ENCODE results near the gene MVB12A.

The MVB12A gene

DNA sequence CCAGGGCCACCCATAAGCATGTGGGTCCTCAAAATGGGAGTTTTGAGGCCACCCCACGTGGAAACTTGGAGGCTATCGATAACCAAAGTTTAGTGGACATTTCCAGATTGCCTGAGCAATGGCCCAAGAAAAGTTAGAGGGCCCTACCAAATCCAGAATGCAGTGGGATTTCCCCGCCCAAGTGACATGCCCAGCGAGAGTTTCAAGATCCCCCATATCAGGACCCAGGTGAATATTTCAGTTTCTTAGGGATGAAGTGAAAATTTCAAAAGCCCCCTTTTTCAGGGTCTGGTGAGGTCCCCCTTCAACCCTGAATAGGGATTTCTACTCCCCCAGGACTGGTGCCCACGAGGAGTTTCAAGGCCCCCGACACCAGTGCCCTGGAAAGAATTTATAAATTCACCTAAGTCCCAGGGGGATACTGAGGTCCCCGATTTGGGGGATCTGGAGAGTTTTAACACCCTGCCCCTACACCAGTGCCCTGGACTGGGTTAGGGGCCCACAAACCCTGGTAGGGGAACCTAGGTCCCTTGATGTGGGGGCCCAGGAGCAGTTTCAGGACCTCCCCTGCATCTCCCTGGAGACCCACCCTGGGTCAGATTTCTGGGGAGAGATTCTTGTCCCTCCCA, 15.1 kb upstream of the MVB12A start:
- no peak for DNase-seq (ENCODE audit: low read depth in 2 of 2)

DNA sequence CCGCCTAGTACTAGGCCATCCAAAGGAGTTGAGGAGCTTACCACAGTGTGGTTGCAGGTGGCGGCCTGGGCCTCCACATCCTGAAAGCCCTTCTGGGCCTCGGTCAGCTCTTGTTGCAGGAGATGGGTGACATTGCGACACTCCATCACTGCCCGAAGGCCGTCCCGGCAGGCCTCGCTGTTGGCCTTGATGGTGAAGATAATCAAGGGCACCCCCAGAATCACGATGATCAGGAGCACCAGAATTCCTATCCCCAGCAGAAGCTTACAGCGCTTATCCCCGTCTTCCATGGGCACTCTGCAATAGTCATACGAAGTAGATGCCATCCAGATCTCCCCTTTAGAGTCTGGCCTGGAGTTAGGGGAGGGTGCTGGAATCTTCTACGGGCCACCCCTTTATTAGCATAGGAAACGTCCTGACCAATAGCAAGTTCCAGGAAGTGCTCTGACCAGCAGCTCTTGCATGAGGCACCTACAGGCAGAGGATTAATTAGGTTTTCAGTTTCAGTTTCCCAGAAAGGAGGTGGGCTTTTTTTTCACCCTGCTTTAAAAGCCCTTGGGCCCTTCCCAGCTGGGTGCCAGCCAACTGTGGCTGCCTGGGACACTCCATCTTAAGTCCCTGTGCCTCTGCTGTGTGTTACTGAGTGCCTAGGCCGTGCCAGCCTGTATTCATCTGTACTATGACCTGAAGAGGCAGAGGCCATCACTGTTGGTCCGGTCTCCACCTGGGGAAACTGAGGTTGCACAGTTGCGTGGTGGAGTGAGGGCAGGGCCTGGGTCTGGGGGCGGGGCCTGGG, 14.4 kb upstream of the MVB12A start, which contains the start of gene BST2:
TSS of gene BST2 (minus strand) at position 381 of the 796 bp plus-strand sequence. CDS start at position 326, 55 bp downstream.
- no peak for DNase-seq (ENCODE audit: low read depth in 2 of 2)

DNA sequence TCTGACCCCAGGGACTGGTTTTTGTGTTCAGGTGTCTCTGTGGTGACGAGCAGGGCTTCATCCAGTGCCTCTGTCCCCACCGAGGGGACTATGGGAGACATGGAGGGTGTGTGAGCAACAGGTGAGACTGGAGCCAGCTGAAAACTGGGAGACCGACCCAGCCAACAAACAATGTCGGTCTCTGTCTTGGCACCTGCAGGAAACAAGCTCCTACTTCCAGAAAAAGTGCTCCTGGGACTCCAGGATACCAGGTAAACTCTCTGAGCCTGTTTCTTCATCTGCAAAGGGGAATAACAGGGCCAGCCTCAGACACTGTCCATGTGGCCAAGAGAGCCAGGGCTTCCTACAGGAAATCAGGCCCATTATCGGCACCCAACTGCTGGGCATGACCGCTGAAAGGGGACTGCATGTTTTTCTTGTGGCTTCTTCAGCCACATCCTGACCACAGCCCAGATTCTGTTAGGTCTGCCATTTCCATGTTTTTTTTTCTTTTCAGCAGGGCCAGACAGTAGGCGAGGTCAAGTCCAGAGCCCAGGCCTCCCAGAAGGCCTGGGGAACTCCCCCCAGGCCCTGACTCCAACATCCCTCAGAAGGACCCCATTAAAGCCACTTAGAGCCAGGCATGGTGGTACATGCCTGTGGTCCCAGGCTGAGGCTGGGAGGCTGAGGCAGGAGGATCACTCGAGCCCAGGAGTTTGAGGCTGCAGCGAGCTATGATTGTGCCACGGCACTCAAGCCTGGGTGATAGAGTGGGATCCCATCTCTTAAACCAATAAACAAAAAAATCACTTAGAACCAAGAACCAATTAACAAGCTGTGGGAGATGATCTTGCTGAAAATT, 13.6 kb upstream of the MVB12A start:
- DNase-seq (ENCODE audit: low read depth in 2 of 2) = peak in 1 of 2 donors; percentile 50

DNA sequence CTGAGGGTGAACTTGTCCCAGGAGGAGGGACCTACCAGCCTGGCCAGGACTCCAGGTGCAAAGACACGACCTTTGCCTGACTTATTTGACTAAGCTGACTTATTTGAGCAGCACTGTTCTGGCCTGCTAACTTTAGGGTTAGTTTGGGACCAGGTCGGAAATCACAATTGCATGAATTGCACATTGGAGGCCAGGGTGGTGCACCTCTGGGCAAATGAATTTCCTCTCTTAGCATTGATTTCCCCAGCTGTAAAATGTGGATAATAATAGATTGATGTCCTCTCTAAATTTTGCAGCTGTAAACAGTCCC, 13.0 kb upstream of the MVB12A start:
- DNase-seq (ENCODE audit: low read depth in 2 of 2) = no peak

DNA sequence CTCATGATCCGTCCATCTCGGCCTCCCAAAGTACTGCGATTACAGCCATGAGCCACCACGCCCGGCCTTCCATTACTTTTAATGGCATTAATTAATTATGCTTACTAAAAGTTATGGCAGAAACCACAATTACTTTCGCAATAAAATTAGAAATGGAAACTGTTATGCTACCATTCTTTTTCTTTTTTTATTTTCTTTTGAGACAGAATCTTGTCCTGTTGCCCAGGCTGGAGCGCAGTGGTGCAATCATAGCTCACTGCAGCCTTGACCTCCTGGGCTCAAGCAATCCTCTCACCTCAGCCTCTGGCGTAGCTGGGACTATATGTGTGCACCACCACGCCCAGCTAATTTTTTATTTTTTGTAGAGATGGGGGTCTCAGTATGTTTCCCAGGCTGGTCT, 9.9 kb upstream of the MVB12A start:
- no peak for DNase-seq (ENCODE audit: low read depth in 2 of 2)

DNA sequence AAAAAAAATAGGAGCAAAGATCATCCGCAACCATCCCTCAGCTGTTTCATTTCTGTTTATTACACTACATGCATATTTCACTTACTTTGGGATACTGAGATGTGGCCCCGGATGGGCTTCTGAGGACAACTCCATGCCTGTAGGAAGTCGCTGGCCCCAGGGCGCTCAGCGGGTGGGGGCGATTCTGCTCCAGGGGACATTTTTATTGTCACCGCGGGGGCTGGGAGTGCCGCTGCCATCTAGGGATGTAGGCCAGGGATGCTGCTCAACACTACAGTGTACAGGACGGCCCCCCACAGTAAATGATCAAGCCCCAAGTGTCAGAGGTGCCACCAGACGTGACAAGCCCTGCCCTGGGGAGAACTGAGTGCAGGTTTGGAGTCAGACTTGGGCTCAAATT, 8.0 kb upstream of the MVB12A start:
- DNase-seq (ENCODE audit: low read depth in 2 of 2) = no peak

DNA sequence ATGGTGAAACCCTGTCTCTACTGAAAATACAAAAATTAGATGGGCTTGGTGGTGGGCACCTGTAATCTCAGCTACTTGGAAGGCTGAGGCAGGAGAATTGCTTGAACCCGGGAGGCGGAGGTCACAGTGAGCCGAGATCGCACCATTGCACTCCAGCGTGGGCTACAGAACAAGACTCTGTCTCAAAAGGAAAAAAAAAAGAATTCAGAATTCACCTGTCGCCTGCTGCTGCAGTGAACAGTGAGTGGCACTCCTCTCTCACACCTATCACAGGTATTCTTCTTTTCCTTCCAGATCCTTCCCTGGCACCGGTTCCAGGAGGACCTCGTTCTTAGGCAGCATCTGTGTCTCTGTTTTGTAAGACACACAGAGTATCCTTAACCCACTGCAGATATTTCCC, 5.8 kb upstream of the MVB12A start:
- DNase-seq (ENCODE audit: low read depth in 2 of 2) = no peak

DNA sequence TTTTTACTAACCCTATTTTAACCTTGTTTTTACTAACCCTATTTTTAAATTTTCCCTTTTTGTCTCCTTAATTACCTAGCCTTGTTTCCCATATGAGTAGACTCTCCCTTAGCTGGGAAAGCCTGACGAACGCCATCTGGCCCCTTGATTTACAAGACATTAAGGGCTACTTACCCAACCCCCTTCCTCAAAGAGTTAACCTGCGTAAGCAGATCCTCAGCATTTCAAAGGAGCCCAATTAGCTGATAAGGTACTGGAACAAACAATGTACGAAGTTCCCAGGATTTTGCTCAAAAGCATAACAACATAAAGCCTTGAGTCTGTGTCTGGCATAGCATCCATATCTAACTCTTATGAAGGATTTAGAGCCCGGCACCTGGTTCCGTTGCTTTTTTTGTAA, 4.7 kb upstream of the MVB12A start:
- DNase-seq (ENCODE audit: low read depth in 2 of 2) = no peak

DNA sequence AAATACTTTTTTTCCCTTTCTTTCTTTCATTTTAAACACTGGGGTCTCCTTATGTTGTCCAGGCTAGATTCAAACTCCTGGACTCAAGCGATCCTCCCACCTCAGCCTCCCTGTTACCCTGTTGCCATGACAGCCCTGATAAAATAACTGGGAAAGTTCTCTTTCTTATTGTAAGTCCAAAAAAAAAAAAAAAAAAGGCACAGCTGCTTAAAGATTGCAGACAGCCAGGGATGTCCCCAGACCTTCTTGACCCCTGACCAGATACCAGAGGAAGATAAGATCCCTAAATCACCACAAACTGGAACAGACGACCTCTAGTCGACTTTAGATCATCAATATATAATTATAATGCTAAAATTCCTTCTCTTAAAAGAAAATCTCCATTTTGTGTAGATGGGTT, 1.1 kb upstream of the MVB12A start:
- DNase-seq (ENCODE audit: low read depth in 2 of 2) = no peak

DNA sequence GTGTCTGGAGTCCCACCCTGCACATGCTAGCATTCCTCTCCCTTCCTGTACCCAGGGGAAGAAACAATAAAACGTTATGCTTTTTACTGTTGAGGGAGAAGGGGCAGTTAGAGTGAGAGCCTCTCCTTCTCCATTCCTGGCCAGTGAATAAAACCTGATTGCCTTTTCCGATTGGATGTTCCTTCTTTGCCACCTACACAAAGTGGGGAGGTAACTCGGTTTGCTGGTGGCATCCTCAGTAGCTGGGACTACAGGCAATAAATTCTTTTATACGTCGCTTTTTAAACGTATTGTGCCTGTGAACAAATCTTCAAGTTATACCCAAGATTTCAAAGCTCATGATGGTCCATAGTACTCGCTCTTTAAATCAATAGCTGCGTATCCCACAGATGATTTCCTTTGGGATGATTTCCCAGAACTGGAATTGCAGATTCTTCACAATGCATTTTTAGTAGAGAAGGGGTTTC, 660 bp upstream of the MVB12A start:
- no peak for DNase-seq (ENCODE audit: low read depth in 2 of 2)

DNA sequence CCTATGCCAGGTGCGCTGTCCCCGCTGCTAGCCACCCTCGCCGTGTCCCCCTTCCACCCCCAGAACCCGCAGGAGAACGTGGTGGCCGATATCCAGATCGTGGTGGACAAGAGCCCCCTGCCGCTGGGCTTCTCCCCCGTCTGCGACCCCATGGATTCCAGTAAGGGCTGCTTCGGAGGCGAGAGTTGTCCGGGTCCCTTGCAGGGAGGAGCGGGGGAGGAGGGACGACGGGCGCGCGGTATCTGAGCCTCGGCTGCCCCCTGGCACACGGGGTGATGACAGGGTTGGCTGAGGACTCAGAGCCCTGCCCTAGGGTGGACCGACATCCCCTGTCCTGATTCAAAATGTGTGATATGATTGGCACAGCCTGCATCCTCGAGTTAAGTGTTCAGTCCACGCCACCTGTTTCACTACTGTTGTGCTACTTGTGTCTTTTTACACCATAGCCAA, 653 bp downstream of the MVB12A start:
- no peak for DNase-seq (ENCODE audit: low read depth in 2 of 2)

DNA sequence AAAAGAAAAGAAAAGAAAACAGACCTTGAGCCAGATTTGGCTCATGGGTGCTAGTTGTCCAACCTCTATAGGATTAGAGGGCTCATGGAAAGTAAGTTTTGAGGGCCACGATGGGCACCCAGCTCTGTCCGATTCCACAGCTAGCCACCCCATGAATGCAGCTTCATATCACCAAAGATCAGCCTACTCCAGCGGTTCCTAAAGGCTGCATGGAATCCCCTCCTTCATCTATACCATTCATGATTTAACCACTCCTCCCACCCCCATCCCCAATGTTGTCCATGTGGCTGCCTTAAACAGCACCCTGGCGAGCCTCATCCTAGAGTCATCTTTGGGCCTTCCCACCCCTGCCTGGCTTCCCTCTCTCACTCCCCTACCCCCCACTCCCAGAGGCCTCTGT, 2.1 kb downstream of the MVB12A start:
- no peak for DNase-seq (ENCODE audit: low read depth in 2 of 2)

DNA sequence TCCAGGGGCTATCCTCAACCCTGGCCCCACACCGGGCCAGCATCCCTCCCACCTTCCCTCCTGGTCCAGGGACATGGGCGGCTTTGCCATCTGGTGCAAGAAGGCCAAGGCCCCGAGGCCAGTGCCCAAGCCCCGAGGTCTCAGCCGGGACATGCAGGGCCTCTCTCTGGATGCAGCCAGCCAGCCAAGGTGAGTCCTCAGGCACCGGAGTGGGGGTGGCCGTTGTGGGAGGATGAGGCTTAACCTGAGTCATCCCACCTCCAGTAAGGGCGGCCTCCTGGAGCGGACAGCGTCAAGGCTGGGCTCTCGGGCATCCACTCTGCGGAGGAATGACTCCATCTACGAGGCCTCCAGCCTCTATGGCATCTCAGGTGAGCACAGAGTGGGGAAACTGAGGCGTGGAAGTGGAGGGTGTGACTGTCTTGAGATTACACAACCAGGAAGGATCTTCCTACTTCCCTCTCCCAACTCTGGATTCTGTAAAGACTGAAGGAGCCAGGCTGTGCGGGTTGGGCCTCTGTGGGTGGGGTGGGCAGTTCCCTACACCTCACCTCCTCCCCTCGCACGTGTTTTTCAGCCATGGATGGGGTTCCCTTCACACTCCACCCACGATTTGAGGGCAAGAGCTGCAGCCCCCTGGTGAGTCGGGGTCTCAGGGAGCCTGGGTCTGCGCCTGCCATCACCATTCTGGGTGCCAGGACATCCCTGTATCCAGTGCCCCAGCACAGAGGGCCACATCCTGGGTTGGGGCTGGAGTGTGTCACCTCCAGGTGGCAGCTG, 3.8 kb downstream of the MVB12A start:
- DNase-seq (ENCODE audit: low read depth in 2 of 2) = no peak

DNA sequence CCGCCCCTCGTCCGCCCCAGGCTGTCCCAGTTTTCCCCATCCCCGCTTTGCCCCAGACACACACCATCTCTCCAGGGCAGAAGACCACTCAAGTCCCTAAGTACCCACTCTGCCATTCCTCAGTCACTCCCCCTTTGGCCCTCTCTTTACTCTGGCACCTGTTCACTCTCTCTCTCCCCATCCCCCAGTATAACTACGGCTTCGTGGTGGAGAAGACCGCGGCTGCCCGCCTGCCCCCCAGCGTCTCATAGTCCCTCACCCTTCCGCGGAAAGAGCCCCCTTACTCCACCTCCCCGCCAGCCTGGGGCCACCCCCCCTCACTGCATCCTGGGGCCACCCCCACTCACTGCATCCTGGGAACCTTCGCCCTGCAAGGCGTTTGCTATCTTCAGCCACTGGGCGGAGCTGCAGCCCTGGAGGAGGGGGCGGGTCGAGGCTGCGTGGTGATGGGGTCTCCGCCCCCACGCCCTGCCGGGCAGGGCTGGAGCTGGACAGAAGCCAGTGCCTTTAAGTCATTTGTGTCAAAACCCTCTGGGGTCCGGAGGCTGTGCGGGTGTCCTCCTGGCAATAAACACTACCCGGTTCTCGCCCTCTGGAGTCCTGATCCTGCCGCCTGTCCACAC, 5.0 kb downstream of the MVB12A start:
- no peak for DNase-seq (ENCODE audit: low read depth in 2 of 2)

DNA sequence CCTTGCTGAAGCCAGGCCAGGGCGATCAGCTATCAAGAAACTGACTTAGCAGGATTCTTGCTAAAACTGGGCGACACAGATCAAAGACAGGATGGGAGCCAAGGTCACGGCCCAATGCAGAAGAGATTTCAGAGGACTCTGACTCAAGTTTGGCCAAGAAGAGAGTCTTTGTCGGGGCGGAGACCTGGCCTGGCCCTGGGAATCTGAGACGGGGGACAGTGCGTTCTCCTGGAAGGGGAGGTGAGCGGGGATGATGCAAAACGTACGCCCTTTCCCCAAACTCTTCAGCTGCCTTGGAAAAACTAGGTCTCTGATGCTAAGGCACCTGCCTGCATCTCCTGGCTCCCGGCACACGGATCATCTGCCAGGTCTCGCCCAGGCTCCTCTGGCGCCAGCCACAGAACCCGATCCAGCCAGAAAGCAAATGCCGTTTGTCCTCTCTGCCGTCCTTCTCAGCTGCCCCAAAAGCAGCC, 9.8 kb downstream of the MVB12A start:
- no peak for DNase-seq (ENCODE audit: low read depth in 2 of 2)

DNA sequence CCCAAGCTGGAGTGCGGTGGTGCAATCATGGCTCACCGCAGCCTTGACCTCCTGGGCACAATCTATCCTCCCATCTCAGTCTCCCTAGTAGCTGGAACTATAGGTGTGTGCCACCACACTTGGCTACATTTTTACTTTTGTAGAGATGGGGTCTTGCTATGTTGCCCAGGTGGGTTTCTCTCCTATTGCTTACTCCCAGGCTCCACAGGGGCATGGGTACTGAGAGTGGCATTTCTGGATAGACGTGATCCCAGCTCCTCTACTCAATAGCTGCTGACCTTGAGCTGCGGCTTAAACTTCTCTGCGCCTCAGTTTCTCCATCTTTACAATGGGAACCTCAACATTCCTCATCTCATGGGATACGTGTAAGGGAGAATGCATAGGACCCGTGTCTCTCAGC, 11.6 kb downstream of the MVB12A start:
- DNase-seq (ENCODE audit: low read depth in 2 of 2) = no peak

DNA sequence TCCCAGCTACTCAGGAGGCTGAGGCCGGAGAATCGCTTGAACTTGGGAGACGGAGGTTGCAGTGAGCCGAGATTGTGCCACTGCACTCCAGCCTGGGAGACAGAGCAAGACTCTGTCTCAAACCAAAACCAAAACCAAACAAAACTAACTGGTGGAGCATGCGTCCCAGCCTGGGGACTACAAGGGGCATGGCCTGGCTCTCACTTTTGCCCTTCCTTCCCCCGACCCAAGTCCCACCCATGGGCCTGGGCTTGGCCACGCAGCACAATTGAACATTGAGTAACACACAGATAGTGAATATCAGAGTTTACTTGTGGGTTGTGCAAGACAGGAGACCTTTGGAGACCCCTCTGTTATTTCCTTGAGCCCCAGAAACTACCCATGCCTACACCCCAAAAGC, 15.4 kb downstream of the MVB12A start:
- DNase-seq (ENCODE audit: low read depth in 2 of 2) = no peak

DNA sequence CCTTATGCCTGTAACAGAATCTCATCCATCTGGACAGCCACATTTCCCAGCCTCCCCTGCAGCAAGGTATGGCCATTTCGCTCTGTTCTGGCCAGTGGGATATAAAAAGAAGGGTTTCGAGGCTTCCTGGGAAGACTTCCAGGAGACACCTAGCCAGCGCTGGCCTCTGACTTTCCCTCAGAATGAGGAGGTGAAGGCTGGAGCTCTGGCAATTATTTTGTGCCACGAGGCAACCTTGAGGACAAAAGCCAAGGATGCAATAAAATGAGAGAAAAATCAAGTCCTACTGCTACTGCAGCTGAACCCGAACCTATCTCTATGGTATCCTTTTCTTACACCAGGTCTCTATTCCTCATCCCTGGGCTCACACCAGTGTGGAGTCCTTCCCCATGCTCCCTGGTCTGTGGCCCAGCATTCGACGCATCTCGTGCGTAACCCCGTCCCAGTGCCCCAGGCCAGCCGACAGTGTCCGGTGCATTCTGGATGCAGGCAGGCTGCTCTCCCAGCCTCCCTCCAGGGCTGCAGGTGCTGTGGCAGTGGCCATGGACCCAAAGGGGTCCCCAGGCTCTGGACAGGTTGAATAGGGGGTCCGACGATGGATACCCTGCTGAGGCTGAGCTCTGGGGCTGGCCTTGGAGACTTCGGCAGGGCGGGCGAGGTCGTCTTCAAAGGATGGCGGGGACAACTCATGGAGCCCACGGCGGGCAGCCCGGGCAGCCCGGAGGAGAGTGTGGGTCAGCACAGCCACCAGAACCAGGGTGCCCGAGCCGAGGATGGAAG, 16.4 kb downstream of the MVB12A start:
- no peak for DNase-seq (ENCODE audit: low read depth in 2 of 2)

DNA sequence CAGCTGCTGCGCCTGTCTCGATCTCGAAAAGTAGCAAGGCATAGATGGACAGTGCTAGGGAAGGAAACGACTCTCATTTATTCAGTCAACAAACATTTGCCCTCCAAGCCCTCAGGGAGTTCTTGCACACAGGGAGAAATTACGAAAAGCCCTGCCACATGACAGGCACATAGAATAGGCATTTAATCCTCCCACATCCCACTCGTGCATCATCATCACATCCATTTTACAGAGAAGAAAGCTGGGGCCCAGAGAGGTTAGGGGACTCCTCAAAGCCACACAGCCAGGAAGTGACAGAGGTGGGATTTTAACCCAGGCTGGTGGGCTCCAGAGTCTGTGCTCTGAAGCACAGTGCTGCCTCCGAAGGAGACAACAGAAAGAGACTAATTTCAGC, 17.0 kb downstream of the MVB12A start:
- DNase-seq (ENCODE audit: low read depth in 2 of 2) = no peak

DNA sequence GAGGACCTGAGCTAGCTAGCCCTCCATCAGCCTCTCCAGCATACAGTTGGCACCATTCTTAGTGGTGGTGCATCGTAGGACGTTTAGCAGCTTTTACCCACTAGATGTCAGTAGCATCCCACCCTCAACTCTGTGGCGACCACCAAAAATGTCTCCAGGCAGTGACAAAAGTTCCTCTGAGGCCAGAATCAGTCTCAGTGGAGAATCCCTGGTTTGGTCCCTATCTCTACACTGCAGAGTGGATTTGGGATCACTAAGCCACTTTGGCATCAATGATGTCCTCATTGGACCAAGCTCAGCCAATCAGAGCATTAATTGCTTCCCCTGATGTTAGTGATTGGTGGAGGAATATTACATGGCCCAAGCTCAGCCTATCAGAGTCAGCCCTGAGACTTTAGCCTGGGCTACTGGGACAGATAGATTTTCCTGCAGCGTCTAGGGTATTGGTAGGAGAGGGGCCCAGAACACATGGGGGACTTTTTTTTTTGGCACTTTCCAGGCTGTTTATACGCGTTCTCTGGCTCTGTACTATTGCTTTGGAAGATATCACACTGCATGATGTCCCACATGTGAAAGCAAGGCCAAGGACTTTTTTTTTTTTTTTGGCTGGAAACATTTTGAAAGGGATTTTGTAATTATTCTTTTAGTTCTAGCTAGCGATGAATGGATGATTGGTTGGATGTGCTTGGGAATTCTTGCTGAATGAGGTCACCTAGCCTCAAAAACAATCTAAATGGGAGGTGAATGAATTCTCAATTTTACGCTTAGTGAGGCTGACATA, 21.6 kb downstream of the MVB12A start:
- no peak for DNase-seq (ENCODE audit: low read depth in 2 of 2)
